HG02678 (cell line): ENCODE measurements around the gene NIPAL4.

Experiments
- ATAC-seq: cut with Tn5 transposase; IDR thresholded peaks from one replicate; pipeline ENCODE4 v1.9.1; 2021; ENCODE audit warnings: mild to moderate bottlenecking, moderate library complexity; ENCODE audit not compliant: unreplicated experiment

Gene NIPAL4

GRCh38 chr5:157485340-157485739 lies 25.3 kb downstream of the NIPAL4 start:
- ATAC-seq, result no peak

- ATAC-seq, result peak; percentile 34
These were observed 25.8 kb downstream of the NIPAL4 start for GRCh38 chr5:157485811-157486210.

- ATAC-seq, result peak; percentile 59
These were observed 26.2 kb downstream of the NIPAL4 start for GRCh38 chr5:157486221-157486681.

- peak; percentile 42 for ATAC-seq
These were observed 26.8 kb downstream of the NIPAL4 start for GRCh38 chr5:157486861-157487260.

- peak; percentile 51 for ATAC-seq
These were observed 27.3 kb downstream of the NIPAL4 start for GRCh38 chr5:157487358-157487757.

GRCh38 chr5:157491471-157491995 lies 31.5 kb downstream of the NIPAL4 start:
- ATAC-seq, result no peak

- no peak for ATAC-seq
These were observed 32.9 kb downstream of the NIPAL4 start for GRCh38 chr5:157492886-157493285.

- no peak for ATAC-seq
These were observed 34.3 kb downstream of the NIPAL4 start for GRCh38 chr5:157494178-157494832.

- ATAC-seq, result no peak
These were observed 36.9 kb downstream of the NIPAL4 start for GRCh38 chr5:157496864-157497263.

GRCh38 chr5:157497875-157498611 lies 38.0 kb downstream of the NIPAL4 start:
- ATAC-seq, result no peak

- peak; percentile 77 for ATAC-seq
These were observed 42.2 kb downstream of the NIPAL4 start for GRCh38 chr5:157502143-157502647.

GRCh38 chr5:157504053-157504452 lies 44.0 kb downstream of the NIPAL4 start:
- ATAC-seq, result no peak

- no peak for ATAC-seq
These were observed 45.5 kb downstream of the NIPAL4 start for GRCh38 chr5:157505496-157505895.

GRCh38 chr5:157506066-157506590 lies 46.1 kb downstream of the NIPAL4 start:
- ATAC-seq, result no peak

- no peak for ATAC-seq
These were observed 47.2 kb downstream of the NIPAL4 start for GRCh38 chr5:157506981-157507780.

- no peak for ATAC-seq
These were observed 49.1 kb downstream of the NIPAL4 start for GRCh38 chr5:157509093-157509492.

- ATAC-seq, result no peak
These were observed 49.6 kb downstream of the NIPAL4 start for GRCh38 chr5:157509587-157509986.

GRCh38 chr5:157510682-157511081 lies 50.7 kb downstream of the NIPAL4 start:
- ATAC-seq, result no peak

- no peak for ATAC-seq
These were observed 51.9 kb downstream of the NIPAL4 start for GRCh38 chr5:157511651-157512644.

GRCh38 chr5:157513182-157513581 lies 53.2 kb downstream of the NIPAL4 start:
- no peak for ATAC-seq
